GM23248 (cell line): Measurements from ENCODE around the gene ASS1. TPM values are rescaled to one million over a fixed set of nuclear protein-coding genes. Genes with fewer than 3 reads are reported as not detected.
A peak's percentile ranks its signal among the peaks of the same experiment; 100 is the strongest.

Experiments used
- DNase-seq: peaks from one replicate; pipeline ENCODE4 v3.0.0-alpha.2; 2015
- H2AFZ ChIP-seq: fragments of 200-600 bp; sonication (generic); 2 replicates; pipeline ENCODE4 v1.6.1; 2016; ENCODE audit warnings: antibody characterized with exemption
- H3F3A ChIP-seq: fragments of 200-600 bp; sonication (generic); 2 replicates; pipeline ENCODE4 v1.6.1; 2016; ENCODE audit warnings: mild to moderate bottlenecking, antibody characterized with exemption, mixed run types; ENCODE audit not compliant: insufficient read depth
- H3K27ac ChIP-seq: fragments of 200-600 bp; sonication (generic); 2 replicates; pipeline ENCODE4 v1.5.1; 2016; ENCODE audit warnings: mild to moderate bottlenecking
- H3K27me3 ChIP-seq: fragments of 200-600 bp; sonication (generic); replicated peaks from 2 replicates; pipeline ENCODE4 v1.6.1; 2016; ENCODE audit warnings: mild to moderate bottlenecking; ENCODE audit not compliant: insufficient read depth
- H3K36me3 ChIP-seq: fragments of 200-600 bp; sonication (generic); 2 replicates; pipeline ENCODE4 v1.6.1; 2016; ENCODE audit warnings: low read depth, mild to moderate bottlenecking
- H3K4me1 ChIP-seq: fragments of 200-600 bp; sonication (generic); 2 replicates; pipeline ENCODE4 v1.6.1; 2016; ENCODE audit warnings: mild to moderate bottlenecking; ENCODE audit not compliant: insufficient read depth
- H3K4me2 ChIP-seq: fragments of 200-600 bp; sonication (generic); one replicate; pipeline ENCODE4 v1.6.1; 2016; ENCODE audit warnings: mild to moderate bottlenecking; ENCODE audit not compliant: unreplicated experiment
- H3K4me3 ChIP-seq: fragments of 200-600 bp; sonication (generic); 2 replicates; pipeline ENCODE4 v1.5.1; 2016; ENCODE audit warnings: mild to moderate bottlenecking
- H3K79me2 ChIP-seq: fragments of 200-600 bp; sonication (generic); 2 replicates; pipeline ENCODE4 v1.6.1; 2016; ENCODE audit warnings: mild to moderate bottlenecking; ENCODE audit not compliant: insufficient read depth
- H3K9ac ChIP-seq: fragments of 200-600 bp; sonication (generic); 2 replicates; pipeline ENCODE4 v1.6.1; 2016; ENCODE audit warnings: mild to moderate bottlenecking
- H3K9me2 ChIP-seq: fragments of 200-600 bp; sonication (generic); 2 replicates; pipeline ENCODE4 v1.6.1; 2016; ENCODE audit warnings: mixed run types, mild to moderate bottlenecking, moderate library complexity; ENCODE audit not compliant: insufficient read depth
- H3K9me3 ChIP-seq: fragments of 200-600 bp; sonication (generic); one replicate; pipeline ENCODE4 v1.6.1; 2017; ENCODE audit warnings: low read depth
- H4K20me1 ChIP-seq: fragments of 200-600 bp; sonication (generic); 2 replicates; pipeline ENCODE4 v1.6.0; 2016; ENCODE audit not compliant: insufficient read depth
- EZH2 ChIP-seq: fragments of 200-600 bp; sonication (generic); IDR thresholded peaks from 2 replicates; pipeline ENCODE4 v1.6.1; 2018; ENCODE audit warnings: antibody characterized with exemption, mild to moderate bottlenecking; ENCODE audit not compliant: insufficient read depth, poor library complexity, severe bottlenecking
- EZH2phosphoT487 ChIP-seq: fragments of 200-600 bp; sonication (generic); IDR thresholded peaks from 2 replicates; pipeline ENCODE4 v1.6.1; 2018; ENCODE audit warnings: antibody characterized with exemption, moderate library complexity, mild to moderate bottlenecking, low read depth; ENCODE audit not compliant: insufficient read depth
- WGBS, 2 experiments: methylation state at CpG; one replicate each; pipeline ENCODE4 v1.1.6; 2015 to 2017; ENCODE audit warnings: low lambda C conversion rate in 2 of 2, low coverage in 1 of 2; ENCODE audit errors: missing lambda C conversion rate in 2 of 2; 5-methylcytosine and 5-hydroxymethylcytosine counted together
- in situ Hi-C: fragments of 300-500 bp; cut with MboI; formaldehyde crosslinking; loops from 2 replicates; pipeline ENCODE4 v1.15.0; 2020
- polyA plus RNA-seq: library from polyadenylated mRNA; unstranded; fragments of >200 nt; fragmentation: Nextera tagmentation; extraction: Ambion mirVana; gene quantifications from 2 replicates; pipeline ENCODE4 v1.2.1, GENCODE V29; 2016
- total RNA-seq: library from RNA; depleted of rRNA; stranded (reverse); fragments of >200 nt; shearing (Covaris generic); gene quantifications from 2 replicates; pipeline ENCODE4 v1.2.3, GENCODE V29; 2014

ASS1 gene
- total and polyA plus RNA-seq, 2 experiments from 2014 or later: 124 to 216 TPM

DNA sequence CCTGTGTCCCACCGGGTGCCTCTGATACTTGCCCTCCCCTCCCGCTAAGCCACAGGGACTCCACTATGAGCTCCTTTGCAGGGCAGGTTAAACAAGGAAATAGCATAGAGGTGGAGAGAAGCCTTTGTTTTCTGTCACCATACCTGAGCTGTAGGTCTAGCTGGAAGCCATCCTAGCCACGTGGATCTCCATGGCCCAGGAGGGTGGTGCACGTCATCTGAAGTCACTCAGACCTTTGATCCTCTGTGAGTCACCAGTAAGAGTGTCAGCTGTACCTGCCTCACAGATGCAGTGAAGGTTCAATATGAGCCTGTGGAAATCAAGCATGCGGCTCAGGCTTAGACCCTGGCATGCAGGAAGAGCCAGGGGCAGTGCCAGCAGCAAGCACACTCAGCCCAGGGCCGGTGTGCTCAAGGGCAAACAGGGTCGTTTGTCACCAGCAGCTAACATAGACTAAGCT, 55.1 kb downstream of the ASS1 start:
- no peak for DNase-seq
- in situ Hi-C loops: no loop called here
- no peaks in the 10 kb centered on the region for H3K9me3 ChIP-seq
- H3K79me2 ChIP-seq: no peaks in the 10 kb centered on the region
- H3K27me3 ChIP-seq: no peaks in the 10 kb centered on the region
- no peak overlapping the region for H3K9ac ChIP-seq
- no peaks in the 10 kb centered on the region for H3K9me2 ChIP-seq
- 65 to 68% methylated on average over 7 of the region's 7 CpGs for WGBS, 2 experiments
- no peaks in the 10 kb centered on the region for H4K20me1 ChIP-seq
- no peak overlapping the region for H3K4me2 ChIP-seq
- H3K4me3 ChIP-seq: no peak overlapping the region
- H3K36me3 ChIP-seq: peaks cover 3% of the 10 kb centered on the region; the same call in 1 of the 2 replicates
- TF ChIP-seq EZH2: no peak
- TF ChIP-seq EZH2phosphoT487: no peak
- no peaks in the 10 kb centered on the region for H3F3A ChIP-seq
- no peak overlapping the region for H3K27ac ChIP-seq
- no peak overlapping the region for H2AFZ ChIP-seq
- no peaks in the 10 kb centered on the region for H3K4me1 ChIP-seq

DNA sequence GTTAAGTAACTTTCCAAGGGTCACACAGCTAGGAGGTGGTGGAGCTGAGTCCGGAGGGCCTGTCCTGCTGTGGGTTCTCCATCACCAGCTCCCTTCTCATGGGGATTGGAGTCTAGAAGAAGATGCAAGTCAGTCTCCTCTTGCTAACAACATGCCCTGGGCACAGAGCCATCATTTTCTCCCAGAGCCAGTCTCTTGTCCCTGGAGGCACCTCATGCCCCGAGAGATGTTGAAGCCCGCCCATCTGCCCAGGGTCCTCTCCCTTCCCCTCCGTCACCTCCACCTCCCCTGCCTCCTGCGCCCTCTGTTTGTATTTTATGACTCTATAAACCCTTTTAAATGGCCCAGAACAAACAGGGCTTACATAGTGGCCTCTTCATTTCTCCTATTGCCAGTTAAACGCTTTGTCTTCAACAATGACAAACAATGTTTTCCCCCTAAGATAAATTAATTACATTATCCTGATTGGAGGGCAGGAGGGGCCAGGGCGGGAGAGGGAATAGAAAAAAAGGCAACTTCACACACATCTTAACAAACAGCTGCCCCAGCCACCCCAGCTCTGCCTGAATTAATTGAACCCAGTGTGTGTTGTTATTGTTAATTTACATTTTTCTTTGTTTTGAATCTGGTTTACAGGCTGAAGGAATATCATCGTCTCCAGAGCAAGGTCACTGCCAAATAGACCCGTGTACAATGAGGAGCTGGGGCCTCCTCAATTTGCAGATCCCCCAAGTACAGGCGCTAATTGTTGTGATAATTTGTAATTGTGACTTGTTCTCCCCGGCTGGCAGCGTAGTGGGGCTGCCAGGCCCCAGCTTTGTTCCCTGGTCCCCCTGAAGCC, 55.8 kb downstream of the ASS1 start:
- Histone ChIP-seq H2AFZ (no peak overlapping the region), H3K4me1 (no peaks in the 10 kb centered on the region), H3K9me3 (no peaks in the 10 kb centered on the region), H3K27ac (no peak overlapping the region), H3K4me3 (no peak overlapping the region), H4K20me1 (no peaks in the 10 kb centered on the region), H3K27me3 (no peaks in the 10 kb centered on the region), H3K79me2 (no peaks in the 10 kb centered on the region), H3K4me2 (no peak overlapping the region), H3K9me2 (no peaks in the 10 kb centered on the region), H3K36me3 (no peaks in the 10 kb centered on the region; the same call in 1 of the 2 replicates), H3K9ac (no peak overlapping the region), H3F3A (no peaks in the 10 kb centered on the region)
- in situ Hi-C loops: no loop called here
- no peak for DNase-seq
- WGBS, 2 experiments: 67 to 72% methylated on average over 11 to 12 of the region's 12 CpGs
- no peak for TF ChIP-seq EZH2
- TF ChIP-seq EZH2phosphoT487: no peak

DNA sequence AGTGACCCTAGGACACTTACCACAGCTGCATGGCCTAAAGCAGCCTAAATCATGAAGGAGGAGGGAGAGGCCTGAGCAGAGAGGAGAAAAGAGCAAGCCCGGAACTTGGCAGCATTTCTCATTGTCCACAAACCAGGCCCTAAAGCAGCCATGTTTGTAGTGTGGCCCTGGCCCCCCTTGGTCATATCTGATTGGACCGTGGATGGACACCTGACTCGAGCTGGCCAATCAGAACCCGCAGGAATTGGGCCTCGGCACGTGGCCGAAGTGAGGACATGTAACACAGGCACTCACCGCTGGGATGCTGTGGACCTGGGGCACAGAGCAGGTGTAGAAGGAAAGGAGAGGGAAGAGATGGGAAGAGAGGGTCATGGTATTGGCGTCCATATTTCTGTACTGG, 56.9 kb downstream of the ASS1 start:
- Histone ChIP-seq H3K9me3 (no peaks in the 10 kb centered on the region), H3F3A (no peaks in the 10 kb centered on the region), H4K20me1 (no peaks in the 10 kb centered on the region), H3K4me2 (no peak overlapping the region), H3K4me1 (no peaks in the 10 kb centered on the region), H3K27me3 (no peaks in the 10 kb centered on the region), H3K9me2 (no peaks in the 10 kb centered on the region), H3K4me3 (no peak overlapping the region), H2AFZ (no peak overlapping the region), H3K9ac (no peak overlapping the region), H3K36me3 (no peaks in the 10 kb centered on the region; the same call in 1 of the 2 replicates), H3K79me2 (no peaks in the 10 kb centered on the region), H3K27ac (no peak overlapping the region)
- in situ Hi-C loops: no loop called here
- WGBS, 2 experiments: 84 to 86% methylated on average over 9 of the region's 9 CpGs
- no peak for TF ChIP-seq EZH2phosphoT487
- no peak for TF ChIP-seq EZH2
- peak; percentile 5 for DNase-seq

DNA sequence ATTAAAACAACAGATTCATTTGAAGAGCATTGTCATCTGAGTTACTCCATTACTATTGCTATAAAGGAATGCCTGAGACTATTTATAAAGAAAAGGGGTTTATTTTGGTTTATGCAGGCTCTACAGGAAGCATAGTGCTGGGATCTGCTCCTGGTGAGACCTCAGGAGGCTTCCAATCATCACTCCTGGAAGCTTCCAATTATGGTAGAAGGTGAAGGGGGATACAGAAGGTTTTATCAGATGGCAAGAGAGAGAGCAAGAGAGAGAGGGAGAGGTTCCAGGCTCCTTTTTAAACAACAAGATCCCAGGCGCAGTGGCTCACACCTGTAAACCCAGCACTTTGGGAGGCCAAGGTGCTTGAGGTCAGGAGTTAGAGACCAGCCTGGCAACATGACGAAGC, 63.5 kb downstream of the ASS1 start:
- H3K4me1 ChIP-seq: no peaks in the 10 kb centered on the region
- no peak overlapping the region for H3K9ac ChIP-seq
- H3K9me2 ChIP-seq: no peaks in the 10 kb centered on the region
- no peaks in the 10 kb centered on the region for H3K9me3 ChIP-seq
- H4K20me1 ChIP-seq: no peaks in the 10 kb centered on the region
- in situ Hi-C loops: no loop called here
- DNase-seq: no peak
- H3K27ac ChIP-seq: no peak overlapping the region
- no peak for TF ChIP-seq EZH2phosphoT487
- TF ChIP-seq EZH2: no peak
- no peak overlapping the region for H3K4me3 ChIP-seq
- H3K36me3 ChIP-seq: no peaks in the 10 kb centered on the region
- H2AFZ ChIP-seq: no peak overlapping the region
- 67 to 69% methylated on average over 2 of the region's 2 CpGs for WGBS, 2 experiments
- no peaks in the 10 kb centered on the region; the same call in 1 of the 2 replicates for H3K27me3 ChIP-seq
- H3K79me2 ChIP-seq: no peaks in the 10 kb centered on the region
- H3F3A ChIP-seq: no peaks in the 10 kb centered on the region
- H3K4me2 ChIP-seq: no peak overlapping the region
